ENCODE data around the gene HELZ.

DNA sequence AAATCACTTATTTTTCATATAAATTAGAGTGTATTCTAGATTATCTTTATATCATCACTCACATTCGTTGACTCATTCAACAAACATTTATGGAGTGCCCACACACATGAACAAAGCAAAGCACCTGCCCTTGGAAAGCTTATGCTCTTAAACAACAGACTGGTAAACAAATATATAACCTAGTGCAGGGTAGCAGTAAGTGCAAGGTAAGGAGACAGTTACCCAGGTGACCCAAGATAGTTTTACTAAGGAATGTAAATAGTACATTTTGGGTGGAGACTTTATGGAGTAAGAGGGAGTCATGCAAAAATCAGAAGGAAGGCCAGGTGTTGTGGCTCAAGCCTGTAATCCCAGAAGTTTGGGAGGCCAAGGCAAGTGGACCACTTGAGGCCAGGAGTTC, 40.4 kb upstream of the HELZ start:
- TF ChIP-seq, protein P1, sequence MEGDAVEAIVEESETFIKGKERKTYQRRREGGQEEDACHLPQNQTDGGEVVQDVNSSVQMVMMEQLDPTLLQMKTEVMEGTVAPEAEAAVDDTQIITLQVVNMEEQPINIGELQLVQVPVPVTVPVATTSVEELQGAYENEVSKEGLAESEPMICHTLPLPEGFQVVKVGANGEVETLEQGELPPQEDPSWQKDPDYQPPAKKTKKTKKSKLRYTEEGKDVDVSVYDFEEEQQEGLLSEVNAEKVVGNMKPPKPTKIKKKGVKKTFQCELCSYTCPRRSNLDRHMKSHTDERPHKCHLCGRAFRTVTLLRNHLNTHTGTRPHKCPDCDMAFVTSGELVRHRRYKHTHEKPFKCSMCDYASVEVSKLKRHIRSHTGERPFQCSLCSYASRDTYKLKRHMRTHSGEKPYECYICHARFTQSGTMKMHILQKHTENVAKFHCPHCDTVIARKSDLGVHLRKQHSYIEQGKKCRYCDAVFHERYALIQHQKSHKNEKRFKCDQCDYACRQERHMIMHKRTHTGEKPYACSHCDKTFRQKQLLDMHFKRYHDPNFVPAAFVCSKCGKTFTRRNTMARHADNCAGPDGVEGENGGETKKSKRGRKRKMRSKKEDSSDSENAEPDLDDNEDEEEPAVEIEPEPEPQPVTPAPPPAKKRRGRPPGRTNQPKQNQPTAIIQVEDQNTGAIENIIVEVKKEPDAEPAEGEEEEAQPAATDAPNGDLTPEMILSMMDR (conservative IDR thresholded peaks at IDR 0.05 in 1 of 2, IDR thresholded peaks at IDR 0.05 in 1 of 2; ENCODE audit: extremely low read depth in 1 of 2, insufficient read depth in 1 of 2, low read depth in 1 of 2, low read length in 2 of 2) = no peak
- TF ChIP-seq EZH2 (IDR thresholded peaks at IDR 0.05; ENCODE audit: borderline replicate concordance, low read length) = no peak

All from mammary epithelial cell (primary cell).